Endometrium (tissue), 2 donors: ENCODE data around the gene UBE3C.
"Not testable (repeated sequence)": the region's sequence is repeated elsewhere in the genome, so short reads cannot be mapped to it uniquely, and the experiment has no call there.

Source experiments
- FAIRE-seq: peaks from 2 replicates; lab custom pipeline; 2012; peaks lifted over from hg19 to GRCh38; lab: Jason Lieb, UNC
- donor health status: control.
- donor health status: control.

Gene UBE3C

DNA sequence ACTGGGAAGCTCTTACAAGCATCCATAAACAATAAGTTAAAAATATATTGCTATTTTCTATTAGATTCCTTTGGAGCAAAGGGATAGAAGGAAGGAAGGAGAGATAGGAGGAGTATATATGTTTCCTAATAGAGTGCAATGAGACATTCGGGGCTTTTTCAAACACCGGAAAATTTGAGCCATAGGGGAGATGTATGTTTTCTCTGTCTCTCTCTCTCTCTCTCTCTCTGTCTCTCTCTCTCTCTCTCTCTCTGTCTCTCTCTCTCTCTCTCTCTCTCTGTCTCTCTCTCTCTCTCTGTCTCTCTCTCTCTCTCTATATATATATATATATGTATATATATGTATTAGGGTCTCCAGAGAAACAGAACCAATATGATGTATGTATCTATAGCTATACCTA, 7.9 kb upstream of the UBE3C start:
- not testable (repeated sequence) for FAIRE-seq

DNA sequence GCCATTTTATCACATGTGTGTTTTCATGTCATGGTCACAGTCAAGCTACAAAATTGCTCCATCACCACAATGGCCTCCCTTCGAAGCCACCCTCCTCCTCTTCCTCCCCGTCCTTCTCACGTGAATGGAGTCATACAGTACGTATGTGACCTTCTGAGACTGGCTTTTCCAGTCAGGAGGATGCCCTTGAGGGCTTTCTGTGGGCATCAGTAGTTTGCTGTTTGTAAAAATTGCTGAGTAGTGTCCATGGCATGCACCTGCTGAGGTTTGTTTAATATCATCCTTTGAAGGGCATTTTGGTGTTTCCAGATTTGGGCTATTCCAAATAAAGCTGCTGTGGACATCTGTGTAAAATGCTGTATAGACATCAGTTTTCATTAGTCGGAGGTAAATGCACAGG, 5.9 kb upstream of the UBE3C start:
- no peak for FAIRE-seq

DNA sequence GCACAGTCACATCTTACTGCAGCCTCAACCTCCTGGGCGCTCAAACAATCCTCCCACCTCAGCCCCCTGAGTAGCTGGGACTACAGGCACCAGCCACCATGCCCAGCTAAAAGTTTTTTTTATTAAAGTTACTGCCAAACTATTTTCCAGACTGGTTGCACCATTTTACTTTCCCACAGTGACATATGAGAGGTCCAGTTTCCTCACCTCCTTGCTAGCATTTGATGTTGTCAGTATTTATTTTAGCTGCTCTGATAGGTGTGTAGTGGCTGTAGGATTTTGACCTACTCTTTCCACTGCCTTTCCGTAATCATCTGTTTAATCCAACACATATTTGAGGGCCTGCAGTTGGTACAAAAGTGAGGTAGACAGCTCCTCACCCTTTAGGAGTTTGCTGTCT, 5.4 kb upstream of the UBE3C start:
- FAIRE-seq = no peak

DNA sequence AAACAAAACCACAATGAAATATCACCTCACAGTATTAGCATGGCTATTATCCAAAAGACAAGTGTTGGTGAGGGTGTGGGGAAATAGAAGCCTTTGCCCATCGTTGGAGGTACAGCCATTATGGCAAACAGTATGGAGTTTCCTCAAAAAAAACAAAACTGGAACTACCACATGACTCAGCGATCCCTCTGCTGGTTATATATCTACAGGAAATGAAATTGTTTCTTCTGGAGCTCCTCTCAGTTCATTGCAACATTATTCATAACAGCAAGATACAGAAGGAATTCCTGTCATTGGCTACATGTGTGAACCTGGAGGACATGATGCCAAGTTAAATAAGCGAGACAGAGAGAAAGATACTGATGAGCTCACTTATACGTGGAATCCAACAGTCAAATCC, 2.4 kb upstream of the UBE3C start:
- no peak for FAIRE-seq

DNA sequence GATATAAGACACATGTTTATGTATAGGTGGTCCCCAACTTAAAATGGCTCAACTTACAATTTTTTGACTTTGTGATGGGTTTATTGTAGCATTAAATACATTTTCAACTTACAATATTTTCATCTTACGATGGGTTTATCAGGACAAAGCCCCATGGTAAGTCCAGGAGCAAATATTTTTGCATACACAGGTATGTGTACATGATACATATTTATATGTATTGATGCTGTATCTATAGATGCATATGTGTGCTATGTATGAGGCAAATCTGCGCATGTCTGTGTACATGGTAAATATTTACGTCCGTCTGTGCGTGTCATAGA, 664 bp upstream of the UBE3C start:
- FAIRE-seq = no peak

DNA sequence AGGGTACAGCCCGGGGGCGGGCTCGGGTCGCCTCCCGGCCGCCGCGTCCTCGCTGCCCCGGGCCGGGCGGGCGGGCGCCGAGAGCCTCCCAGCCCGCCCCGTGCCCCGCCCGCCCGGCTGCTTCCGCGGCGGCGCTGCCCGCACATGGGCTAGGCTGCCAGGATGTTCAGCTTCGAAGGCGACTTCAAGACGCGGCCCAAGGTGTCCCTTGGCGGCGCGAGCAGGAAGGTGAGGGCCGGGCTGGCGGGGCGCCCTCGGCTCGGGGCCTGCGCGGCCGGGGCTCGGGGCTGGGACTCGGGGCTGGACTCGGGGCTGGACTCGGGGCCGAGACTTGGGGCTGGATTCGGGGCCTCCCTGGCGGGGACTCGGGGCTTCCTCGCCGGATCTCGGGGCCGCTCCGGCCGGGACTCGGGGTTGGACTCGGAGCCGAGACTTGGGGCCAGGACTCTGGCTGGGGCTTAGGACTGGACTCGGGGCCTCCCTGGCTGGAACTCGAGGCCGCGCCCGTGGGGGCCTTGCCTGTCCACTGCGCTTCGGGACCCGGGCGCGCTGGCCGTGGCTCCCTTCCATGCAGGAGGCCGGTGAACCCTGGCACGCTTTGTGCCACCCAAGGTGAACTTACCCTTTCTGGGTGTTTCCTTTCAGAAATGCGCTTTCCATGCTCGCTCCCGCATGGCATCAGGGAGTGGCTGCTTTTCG, 534 bp downstream of the UBE3C start:
- no peak for FAIRE-seq

DNA sequence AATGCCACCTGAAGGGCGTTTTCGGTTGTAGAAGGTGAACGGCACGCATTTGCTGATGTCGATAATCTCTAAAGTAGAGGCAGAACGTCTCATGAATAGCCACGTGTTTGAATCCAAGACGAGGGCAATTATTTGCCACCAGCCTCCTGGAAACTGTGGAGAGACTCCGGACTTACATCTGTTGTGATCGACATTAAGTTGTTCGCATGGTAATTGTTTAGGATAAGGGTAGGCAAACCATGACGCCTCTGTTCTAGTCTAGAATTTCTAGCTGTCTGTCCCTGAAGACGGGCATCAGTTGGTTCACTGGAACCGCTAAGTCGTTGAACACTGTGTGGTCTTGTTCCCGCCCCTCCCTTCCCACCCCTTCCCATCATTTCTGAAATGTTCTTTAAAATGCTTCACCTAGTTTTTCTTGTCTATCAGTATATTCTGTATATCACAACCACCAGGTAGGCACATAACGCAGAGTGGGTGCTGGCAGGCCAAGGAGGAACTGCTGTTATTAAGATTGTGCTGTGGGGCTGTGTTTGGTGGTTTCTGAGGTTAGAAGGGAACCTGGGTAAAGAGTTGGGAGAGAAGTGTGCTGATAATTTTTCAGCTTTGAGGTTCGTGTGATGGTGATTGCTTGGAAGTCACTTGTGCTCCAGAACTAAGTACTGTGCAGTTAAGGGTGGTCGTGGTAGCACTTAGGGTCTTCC, 1.2 kb downstream of the UBE3C start:
- no peak for FAIRE-seq

DNA sequence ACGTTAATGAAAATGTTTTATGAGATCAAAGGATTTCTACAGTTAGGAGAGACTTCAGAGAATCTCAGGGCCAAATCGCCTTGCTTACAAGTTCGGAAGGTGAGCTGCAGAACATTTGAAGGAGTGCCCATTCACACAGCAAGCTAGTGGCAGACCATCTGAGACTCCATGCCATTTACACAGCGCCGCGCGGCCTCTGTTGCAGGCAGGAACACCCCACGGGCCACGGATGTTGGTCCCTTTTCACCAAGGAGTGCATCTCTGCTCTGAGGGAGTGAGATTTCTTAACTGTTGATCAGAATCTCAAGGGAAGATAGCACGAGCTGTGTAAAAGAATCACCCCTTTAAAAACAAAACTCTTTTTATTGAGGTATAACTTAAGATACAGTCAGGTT, 1.8 kb downstream of the UBE3C start:
- no peak for FAIRE-seq

DNA sequence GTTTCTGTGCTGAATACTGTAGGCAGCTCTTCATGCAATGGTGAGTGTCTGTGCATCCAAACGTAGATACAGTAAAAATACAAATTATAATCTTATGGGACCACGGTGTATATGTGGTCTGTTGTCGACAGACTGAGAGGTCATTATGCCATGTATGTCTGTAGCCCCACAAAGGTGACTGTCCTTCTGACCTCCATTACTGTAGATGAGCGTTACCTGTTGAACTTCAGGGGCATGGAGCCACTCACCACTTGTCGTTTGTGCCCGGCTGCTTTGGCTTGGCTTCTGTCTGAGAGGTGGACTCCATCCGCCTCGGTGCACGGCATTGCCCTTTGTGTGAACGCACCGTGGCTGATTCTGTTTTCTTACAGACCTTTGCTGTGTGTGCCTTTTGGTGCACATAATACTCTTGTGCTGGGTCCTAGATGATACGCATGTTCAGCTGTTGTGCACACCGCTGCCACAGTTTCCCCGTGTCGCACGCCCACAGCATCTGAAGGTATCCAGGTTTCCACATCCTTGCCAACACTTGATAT, 2.9 kb downstream of the UBE3C start:
- FAIRE-seq = no peak

DNA sequence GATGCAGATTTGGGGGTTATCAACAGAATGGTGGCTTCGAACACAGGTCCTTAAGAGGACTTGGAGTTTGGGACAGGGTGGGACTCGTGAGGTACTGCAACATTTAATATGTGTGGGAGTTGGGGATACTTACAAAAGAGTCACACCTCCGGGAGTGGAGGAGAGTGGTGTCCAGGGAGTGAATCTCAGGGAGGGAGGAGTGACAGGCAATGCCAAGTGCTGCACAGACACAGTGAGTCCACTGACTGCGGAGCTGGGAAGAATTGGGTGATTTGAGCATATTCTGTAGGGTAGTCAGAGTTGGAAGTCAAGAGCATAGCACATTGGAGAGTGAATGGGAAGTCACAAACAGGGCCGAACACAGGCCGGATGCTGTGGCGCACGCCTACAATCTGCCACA, 5.1 kb downstream of the UBE3C start:
- FAIRE-seq = no peak

DNA sequence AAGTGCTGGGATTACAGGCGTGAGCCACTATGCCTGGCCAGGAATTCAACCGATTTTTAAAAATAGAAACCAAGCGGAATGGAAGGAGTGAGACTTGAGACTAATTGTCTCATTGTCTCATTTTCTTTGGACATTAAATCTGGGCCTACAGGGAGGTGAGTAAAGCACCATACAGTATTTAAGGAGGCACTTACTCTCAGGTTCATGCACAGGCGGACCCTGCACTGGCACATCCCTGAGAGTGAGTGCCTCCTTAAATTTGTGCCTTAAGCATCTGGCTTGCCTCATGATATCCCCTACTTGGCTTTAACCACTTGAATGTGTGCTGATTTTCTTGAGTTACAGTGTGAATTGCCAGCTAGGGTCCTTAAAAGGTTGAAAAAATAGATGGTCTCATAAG, 10.6 kb downstream of the UBE3C start:
- no peak for FAIRE-seq

DNA sequence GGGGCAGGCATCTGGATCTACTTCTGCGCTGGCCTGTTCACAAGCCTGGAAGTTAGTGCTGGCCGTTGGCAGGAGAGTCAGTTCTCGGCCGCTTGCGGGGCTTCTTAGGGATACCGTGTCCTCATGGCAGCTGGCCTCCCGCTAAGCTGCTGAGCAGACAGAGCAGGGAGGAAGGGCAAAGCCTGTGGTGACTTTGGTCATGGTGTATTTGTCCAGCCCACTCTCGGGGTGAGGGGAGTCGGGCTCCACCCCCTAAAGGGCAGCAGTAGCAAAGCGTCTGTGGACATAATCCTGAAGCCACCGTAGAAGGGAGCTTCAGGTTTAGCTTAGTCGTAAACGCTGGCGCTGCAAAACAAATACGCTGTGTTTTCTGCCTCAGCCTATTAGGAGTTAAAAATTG, 12.2 kb downstream of the UBE3C start:
- FAIRE-seq = no peak

DNA sequence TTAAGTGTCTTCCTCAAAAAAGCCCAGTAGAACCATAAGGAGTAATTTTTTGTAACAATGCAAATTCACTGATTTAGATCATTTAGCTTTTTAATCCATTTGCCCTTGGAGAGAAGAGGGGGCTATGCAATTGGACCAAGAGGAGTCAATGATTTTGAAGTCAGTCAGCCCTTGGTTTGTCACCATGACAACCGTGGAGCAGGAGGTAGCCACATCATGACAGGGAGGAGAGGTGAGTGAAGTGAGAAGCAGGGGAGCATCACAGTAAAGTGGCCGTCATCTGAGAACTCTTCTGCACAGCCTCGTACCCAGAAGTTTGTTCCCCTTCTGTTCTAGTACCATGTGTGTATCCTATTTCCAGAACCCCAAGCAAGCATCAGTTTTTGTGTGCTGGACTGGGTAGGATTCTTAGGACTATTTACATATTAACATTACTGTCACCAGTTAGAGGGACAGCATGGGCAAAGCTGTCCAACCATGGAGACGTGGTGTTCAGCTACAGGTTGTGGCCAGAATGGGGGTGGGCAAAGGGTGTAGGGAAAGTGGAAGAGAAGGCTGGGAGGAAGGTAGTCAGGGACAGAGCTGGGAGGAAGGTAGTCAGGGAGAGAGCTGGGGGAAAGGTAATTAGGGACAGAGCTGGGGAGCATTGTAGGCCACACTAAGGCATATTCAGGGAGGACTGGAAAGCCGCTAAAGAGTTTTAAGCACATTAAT, 13.1 kb downstream of the UBE3C start:
- FAIRE-seq = no peak

DNA sequence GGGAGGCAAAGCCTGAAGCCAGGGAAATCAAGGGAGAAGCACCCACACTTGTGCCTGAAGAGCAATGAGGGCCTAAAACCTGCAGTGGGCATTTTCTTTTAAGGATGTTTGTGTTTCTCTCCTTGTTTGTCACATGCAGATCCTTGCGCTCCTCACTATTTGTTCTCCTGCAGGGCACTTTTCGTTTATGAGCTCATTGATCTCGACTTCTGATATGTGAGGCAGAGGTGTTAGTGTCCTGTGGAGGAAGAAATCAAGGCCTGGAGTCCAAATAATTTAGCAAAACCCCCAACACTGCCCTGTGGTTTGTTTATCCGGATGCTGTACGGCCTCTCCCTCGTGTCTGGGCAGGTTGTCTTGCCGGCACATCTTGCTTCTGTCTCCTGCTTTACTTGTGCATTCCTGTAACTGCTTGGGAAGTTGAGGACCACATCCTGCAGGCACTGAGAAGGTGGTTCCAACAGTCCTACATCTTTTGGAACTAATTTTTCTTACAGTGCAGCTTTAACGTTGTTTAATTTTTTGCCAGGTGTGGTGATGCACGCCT, 13.7 kb downstream of the UBE3C start:
- no peak for FAIRE-seq

DNA sequence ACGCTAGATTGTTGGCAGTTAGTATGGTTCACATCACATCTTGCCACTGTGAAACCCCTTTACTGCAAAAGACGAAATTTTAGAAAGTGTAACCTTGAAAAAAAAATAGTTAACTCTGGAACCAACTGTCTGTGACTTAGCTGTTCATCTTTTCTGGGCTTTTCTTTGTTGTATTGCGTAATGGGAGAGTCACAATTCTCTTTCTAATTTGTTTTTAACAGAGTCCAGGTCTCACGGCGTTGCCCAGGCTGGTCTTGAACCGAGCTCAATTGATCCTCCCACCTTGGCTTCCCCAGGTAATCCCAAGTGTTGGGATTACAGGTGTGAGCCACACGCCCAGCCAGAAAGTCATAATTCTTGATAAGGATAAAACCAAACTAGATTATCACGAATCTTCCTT, 14.5 kb downstream of the UBE3C start:
- FAIRE-seq = no peak

DNA sequence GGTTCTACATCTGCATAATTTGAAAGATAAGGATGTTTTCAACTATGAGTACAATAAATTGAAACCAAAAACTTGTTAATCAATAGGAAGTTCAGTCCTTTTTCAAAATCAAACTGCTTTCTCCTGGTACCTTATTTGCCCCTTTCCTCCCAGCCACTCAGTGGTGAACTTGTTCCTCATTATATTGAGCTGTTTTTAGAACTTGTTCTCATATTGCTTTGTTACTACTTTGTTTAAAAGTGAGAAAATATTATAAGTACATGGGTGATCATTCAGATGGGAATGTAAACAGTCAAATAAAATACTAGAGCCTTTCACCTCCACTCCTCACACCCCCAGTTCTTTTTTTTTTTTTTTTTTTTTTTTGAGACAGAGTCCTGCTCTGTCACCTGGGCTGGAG, 17.2 kb downstream of the UBE3C start:
- FAIRE-seq = no peak

DNA sequence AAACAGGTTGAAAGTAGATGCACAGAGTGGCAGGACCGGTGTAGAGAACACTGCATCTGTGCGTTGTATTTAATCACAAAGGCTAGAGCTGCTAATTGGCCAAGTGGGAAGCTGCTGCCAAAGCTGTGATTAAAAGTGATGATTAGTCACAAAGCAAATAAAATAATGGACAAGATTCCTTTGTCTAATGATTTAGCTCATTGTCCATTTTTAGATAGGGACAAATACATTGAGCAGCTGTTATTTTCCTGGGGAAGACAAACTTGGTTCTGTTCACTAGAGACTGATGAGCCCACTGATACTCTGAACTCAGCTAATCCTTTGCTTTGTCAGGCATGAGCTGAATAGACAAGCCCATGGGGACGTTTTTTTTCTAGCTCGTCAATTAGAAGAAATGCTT, 19.7 kb downstream of the UBE3C start:
- FAIRE-seq = no peak

DNA sequence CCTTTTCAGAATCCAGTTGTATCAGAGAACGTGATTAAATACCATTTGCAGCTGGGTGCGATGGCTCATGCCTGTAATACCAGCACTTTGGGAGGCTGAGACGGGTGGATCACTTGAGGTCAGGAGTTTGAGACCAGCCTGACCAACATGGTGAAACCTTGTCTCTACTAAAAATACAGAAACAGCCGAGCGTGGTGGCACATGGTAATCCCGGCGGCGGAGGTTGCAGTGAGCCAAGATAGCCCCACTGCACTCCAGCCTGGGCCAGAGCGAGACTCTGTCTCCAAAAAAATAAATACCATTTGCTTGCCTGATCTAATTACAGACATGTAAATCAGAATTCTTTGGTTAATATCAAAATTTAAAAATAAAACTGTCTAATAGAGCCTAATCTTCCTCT, 20.8 kb downstream of the UBE3C start:
- not testable (repeated sequence) for FAIRE-seq

DNA sequence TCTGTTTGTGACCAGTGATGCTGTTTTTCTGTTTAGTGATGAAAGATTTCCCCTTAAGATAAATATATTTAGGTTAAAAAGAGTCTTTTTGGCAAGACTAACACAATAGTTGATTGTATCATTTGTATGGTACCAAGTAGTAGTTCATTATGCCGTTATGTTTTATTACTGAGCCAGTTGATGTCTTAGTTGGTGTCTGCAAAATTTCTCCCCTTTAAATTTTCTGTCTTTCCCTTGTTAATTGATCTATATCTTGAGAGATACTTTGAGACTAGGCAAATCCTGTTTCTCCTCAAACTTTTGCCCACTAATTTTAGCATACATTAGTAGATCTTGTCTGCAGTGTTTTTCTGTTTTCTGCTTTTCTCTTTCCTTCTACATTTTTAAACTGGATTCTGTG, 21.7 kb downstream of the UBE3C start:
- FAIRE-seq = no peak

DNA sequence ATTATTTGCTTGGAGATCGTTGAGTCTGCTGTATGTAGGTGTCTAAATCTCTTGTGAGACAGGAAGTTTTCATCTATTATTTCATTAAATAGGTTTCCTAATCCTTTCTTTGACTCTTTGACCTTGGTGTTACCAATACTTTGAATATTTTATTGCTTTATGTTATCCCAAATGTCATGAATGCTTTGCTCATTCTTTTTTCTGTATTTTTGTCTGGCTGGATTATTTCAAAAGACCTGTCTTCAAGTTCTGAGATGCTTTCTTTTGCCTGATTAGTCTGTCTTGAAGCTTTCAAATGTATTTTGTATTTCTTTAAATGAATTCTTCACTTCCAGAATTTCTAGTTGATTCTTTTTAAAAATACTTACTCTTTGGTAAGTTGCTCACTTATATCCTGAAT, 27.3 kb downstream of the UBE3C start:
- no peak for FAIRE-seq

DNA sequence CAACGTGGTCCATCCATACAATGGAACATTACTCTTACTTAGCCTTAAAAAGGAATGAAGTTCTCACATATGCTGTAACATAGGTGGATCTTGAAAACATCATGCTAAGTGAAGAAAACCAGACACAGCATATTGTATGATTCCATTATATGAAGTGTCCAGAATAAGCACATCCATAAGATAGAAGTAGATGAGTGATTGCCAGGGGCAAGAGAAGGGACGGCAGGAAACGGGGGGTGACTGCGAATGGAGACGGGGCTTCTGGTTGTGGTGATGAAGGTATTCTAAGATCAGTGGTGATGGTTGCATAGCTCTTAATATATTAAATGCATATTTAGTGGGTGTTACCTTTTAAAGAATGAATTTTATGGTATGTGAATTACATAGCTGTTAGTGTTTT, 29.8 kb downstream of the UBE3C start:
- no peak for FAIRE-seq

DNA sequence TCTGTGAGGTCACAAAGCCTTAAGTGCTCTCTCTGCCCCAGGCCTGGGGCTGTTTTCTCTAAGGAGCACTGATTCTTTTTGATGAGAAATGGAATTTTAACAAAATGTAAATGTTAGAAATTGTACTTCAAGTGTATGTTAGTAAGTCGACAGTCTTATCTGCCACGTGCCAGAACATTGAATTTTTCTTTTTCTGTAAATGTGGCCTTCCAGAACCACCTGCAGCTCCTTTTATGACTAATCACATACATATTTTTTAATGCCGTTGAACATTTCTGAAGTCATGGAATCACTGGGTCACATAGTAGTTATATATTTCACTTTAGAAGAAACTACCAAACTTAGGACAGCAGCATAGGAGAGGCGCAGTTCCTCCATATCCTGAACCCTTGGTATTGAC, 38.0 kb downstream of the UBE3C start:
- FAIRE-seq = no peak

DNA sequence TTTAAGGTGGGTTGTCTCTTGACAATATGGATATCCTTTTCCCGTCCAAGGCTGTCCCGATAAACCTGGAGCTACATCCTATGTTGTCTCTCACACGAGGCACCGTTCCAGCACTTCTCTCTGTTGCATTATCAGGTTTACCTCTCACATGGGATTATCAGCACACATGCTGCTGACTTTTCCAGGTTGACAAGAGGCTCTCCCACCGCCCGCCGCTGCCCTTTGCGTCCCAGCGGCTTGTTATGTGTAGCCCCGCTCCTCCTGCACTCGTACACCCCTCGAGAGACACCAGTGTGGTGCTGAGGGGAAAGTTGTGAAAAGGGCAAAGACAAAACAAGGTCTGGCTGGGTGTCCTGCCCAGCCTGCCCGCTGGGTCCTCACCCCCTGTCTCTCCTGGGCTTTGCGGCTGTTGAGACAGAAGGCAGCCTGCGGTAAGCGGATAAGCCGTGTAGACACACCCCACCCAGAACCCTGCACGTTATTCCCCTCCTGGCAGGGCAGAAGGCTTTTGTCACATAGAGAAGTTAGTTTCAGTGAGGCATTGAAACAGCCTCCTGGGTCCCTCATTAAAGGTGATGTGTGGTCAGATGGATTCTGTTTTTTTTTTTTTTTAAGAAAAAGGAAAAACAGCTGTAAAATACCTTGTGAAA, 38.7 kb downstream of the UBE3C start:
- no peak for FAIRE-seq
